ENCODE data around the gene VWCE. TPM values are rescaled to one million over a fixed set of nuclear protein-coding genes. Genes with fewer than 3 reads are reported as not detected.

The VWCE gene
- total RNA-seq, 1 donor from 2014 or later = 3.4 TPM

DNA sequence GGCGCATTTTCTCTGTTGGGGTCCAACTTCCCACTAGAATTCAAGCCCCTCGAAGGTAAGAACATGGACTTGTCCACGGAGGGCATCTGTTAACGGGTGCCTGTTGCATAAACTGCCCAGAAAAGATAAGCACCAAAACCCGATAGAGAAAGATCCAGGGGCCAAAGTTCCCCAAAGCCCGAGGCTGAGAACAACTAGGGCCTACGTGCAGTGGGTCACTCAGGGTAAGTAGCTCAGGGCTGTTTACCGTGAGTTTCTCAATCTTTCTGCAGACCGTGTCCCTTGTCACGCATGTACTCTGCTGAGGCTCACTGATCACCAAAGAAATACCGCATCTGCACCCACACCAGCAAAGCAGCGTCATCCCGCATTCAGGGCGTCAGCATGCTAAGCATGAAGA is 29.8 kb downstream of the VWCE start:
- Histone ChIP-seq H3K27me3 (no peaks in the 10 kb centered on the region), H3K4me1 (no peaks in the 10 kb centered on the region), H3K4me3 (no peak overlapping the region), H3K36me3 (no peaks in the 10 kb centered on the region), H3K27ac (no peak overlapping the region), H3K9me3 (no peaks in the 10 kb centered on the region)
- no peak for DNase-seq (ENCODE audit: extremely low spot score in 2 of 2)
- intact Hi-C loops (cut with DNase I) = no loop called here
- TF ChIP-seq POLR2AphosphoS5 (IDR thresholded peaks at IDR 0.05; ENCODE audit: insufficient read depth in 1 of 2, low read depth in 1 of 2) (no peak), POLR2A (IDR thresholded peaks at IDR 0.05) (no peak)
- TF ChIP-seq, protein P1, sequence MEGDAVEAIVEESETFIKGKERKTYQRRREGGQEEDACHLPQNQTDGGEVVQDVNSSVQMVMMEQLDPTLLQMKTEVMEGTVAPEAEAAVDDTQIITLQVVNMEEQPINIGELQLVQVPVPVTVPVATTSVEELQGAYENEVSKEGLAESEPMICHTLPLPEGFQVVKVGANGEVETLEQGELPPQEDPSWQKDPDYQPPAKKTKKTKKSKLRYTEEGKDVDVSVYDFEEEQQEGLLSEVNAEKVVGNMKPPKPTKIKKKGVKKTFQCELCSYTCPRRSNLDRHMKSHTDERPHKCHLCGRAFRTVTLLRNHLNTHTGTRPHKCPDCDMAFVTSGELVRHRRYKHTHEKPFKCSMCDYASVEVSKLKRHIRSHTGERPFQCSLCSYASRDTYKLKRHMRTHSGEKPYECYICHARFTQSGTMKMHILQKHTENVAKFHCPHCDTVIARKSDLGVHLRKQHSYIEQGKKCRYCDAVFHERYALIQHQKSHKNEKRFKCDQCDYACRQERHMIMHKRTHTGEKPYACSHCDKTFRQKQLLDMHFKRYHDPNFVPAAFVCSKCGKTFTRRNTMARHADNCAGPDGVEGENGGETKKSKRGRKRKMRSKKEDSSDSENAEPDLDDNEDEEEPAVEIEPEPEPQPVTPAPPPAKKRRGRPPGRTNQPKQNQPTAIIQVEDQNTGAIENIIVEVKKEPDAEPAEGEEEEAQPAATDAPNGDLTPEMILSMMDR (IDR thresholded peaks at IDR 0.05) = no peak

DNA sequence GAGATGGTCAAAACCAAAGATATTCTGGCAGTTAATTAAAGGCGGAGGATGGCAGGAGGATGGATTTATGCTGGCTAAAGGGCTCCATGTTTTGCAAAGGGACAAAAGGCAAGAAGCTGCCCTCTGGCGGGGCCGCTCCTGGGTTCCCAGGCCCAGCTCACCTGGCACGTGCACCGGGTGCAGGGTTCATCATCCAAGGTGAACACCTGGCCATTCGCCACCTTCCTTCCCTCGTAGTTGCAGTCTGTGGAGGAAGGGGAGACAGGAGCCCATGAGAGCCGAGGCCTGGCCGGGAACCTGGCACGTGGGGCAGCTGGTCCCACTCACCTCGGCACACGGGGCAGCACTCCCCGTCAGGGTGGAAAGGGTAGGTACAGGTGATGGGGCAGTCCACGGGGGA is 30.3 kb downstream of the VWCE start:
- Histone ChIP-seq H3K4me1 (no peaks in the 10 kb centered on the region), H3K36me3 (no peaks in the 10 kb centered on the region), H3K27me3 (no peaks in the 10 kb centered on the region), H3K4me3 (no peak overlapping the region), H3K27ac (no peak overlapping the region), H3K9me3 (no peaks in the 10 kb centered on the region)
- no peak for DNase-seq (ENCODE audit: extremely low spot score in 2 of 2)
- intact Hi-C loops (cut with DNase I) = no loop called here
- TF ChIP-seq POLR2AphosphoS5 (IDR thresholded peaks at IDR 0.05; ENCODE audit: insufficient read depth in 1 of 2, low read depth in 1 of 2) = no peak
- no peak for TF ChIP-seq POLR2A (IDR thresholded peaks at IDR 0.05)
- TF ChIP-seq, protein P1 (IDR thresholded peaks at IDR 0.05) = no peak

DNA sequence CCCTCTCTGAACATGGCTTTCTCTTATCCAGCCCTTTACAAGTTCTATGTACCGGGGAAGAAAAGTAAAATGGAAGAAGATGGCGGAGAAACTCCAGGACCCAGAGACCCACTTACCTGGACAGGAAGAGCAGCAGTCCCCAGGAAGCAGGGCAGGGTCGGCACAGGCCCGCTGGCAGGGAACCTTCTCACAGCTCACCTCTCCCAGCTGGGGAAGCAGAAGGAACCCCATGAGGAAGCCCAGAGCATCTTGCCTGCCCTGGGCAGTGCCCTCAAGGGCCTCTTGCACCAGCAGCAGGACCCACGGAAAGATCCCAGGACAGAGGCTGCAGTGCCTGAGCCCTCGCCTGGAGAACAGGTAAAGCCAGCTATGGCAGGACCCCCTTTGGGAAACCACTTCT is 30.7 kb downstream of the VWCE start:
- no peaks in the 10 kb centered on the region for H3K9me3 ChIP-seq
- H3K36me3 ChIP-seq = no peaks in the 10 kb centered on the region
- H3K4me1 ChIP-seq = no peaks in the 10 kb centered on the region
- intact Hi-C loops (cut with DNase I) = no loop called here
- no peak overlapping the region for H3K27ac ChIP-seq
- H3K27me3 ChIP-seq = no peaks in the 10 kb centered on the region
- DNase-seq (ENCODE audit: extremely low spot score in 2 of 2) = no peak
- no peak overlapping the region for H3K4me3 ChIP-seq
- no peak for TF ChIP-seq POLR2A (IDR thresholded peaks at IDR 0.05)
- no peak for TF ChIP-seq POLR2AphosphoS5 (IDR thresholded peaks at IDR 0.05; ENCODE audit: insufficient read depth in 1 of 2, low read depth in 1 of 2)
- TF ChIP-seq, protein P1 (IDR thresholded peaks at IDR 0.05) = no peak

DNA sequence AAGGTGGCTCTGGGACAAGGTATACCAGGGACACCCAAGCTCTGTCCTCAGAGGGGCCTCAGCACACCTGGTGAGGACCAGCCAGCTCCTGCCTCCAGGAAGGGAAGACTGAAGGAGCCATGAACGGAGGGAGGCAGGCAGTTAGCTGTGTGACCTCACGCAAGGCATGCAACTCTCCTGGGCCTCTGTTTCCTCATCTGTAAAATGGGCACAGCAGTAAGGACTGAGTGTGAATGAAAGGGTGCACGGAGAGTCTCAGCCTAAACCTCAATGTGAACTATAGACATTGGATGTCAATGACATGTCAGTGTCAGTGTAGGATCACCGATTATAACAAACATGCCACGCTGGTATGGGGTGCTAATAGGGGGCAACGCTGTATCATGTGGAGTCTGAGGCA is 35.8 kb downstream of the VWCE start:
- TF ChIP-seq POLR2AphosphoS5 (IDR thresholded peaks at IDR 0.05; ENCODE audit: insufficient read depth in 1 of 2, low read depth in 1 of 2) = no peak
- TF ChIP-seq, protein P1 (IDR thresholded peaks at IDR 0.05) = no peak
- no peak for TF ChIP-seq POLR2A (IDR thresholded peaks at IDR 0.05)
- Histone ChIP-seq H3K27me3 (no peaks in the 10 kb centered on the region), H3K4me1 (no peaks in the 10 kb centered on the region), H3K4me3 (no peak overlapping the region), H3K36me3 (no peaks in the 10 kb centered on the region), H3K27ac (no peak overlapping the region), H3K9me3 (no peaks in the 10 kb centered on the region)
- intact Hi-C loops (cut with DNase I) = no loop called here
- no peak for DNase-seq (ENCODE audit: extremely low spot score in 2 of 2)

DNA sequence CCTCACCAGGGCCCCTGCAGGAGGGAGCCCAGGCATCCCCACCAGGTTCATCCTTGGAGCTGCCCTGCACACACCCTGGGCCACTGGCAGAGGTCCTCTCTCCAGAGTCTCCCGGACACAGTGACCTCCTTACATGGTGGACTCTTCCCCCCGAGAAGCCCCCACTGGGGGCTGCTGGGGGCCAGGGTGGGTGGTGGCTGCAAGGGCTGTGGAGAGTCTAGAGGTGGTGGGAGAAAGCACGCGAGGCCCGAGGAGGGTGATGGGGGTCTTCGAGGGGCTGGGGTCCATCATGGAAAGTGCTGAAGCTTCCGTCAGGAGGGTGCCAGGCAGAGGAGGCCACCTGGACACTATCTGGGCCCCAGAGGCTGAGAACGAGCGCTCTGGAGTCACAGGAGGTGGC is 36.6 kb downstream of the VWCE start:
- intact Hi-C loops (cut with DNase I) = no loop called here
- Histone ChIP-seq H3K9me3 (no peaks in the 10 kb centered on the region), H3K36me3 (no peaks in the 10 kb centered on the region), H3K4me3 (no peak overlapping the region), H3K27ac (no peak overlapping the region), H3K4me1 (no peaks in the 10 kb centered on the region), H3K27me3 (no peaks in the 10 kb centered on the region)
- no peak for DNase-seq (ENCODE audit: extremely low spot score in 2 of 2)
- TF ChIP-seq POLR2AphosphoS5 (IDR thresholded peaks at IDR 0.05; ENCODE audit: insufficient read depth in 1 of 2, low read depth in 1 of 2) = no peak
- TF ChIP-seq, protein P1 (IDR thresholded peaks at IDR 0.05) = no peak
- no peak for TF ChIP-seq POLR2A (IDR thresholded peaks at IDR 0.05)

All from vagina (tissue), 2 donors.